IMR-90 (cell line): ENCODE results near the gene CCDC144A.
"Not testable (repeated sequence)": the region's sequence is repeated elsewhere in the genome, so short reads cannot be mapped to it uniquely, and the experiment has no call there.

Experiments
- CTCF ChIP-seq: conservative IDR thresholded peaks from 2 replicates; pipeline ENCODE4 v1.5.1; 2012; ENCODE audit warnings: mild to moderate bottlenecking, low read depth, low read length, improper control_type of control experiment
- MXI1 ChIP-seq: IDR thresholded peaks from 2 replicates; pipeline ENCODE4 v1.6.1; 2012; ENCODE audit warnings: low read depth, mild to moderate bottlenecking, low read length, moderate library complexity, borderline replicate concordance
- POLR2A ChIP-seq: IDR thresholded peaks from 2 replicates; pipeline ENCODE4 v1.6.1; 2012; ENCODE audit warnings: mild to moderate bottlenecking, low read depth, low read length
- RAD21 ChIP-seq: IDR thresholded peaks from 2 replicates; pipeline ENCODE4 v1.6.1; 2012; ENCODE audit warnings: low read length, improper control_type of control experiment
- RCOR1 ChIP-seq: IDR thresholded peaks from 2 replicates; pipeline ENCODE4 v1.6.1; 2012; ENCODE audit warnings: mild to moderate bottlenecking, low read length, improper control_type of control experiment; ENCODE audit not compliant: insufficient replicate concordance

- TF ChIP-seq CTCF, RAD21, MXI1, POLR2A, RCOR1: not testable (repeated sequence)
These were observed 114.8 kb downstream of the CCDC144A start for GRCh38 chr17:16804851-16805250.
